ENCODE measurements around the gene MRFAP1L1.

The MRFAP1L1 gene

GRCh38 chr4:6742989-6743388 is 33.3 kb upstream of the MRFAP1L1 start:
- TF ChIP-seq EZH2phosphoT487 (IDR thresholded peaks at IDR 0.05; ENCODE audit: borderline replicate concordance, low read length) (no peak), CTCF (IDR thresholded peaks at IDR 0.05; ENCODE audit: low read depth, low read length, poor library complexity, severe bottlenecking) (no peak)
- H3K27ac ChIP-seq (ENCODE audit: low read depth, low read length), result no peak overlapping the region

GRCh38 chr4:6742507-6742906 is 32.8 kb upstream of the MRFAP1L1 start:
- TF ChIP-seq CTCF (IDR thresholded peaks at IDR 0.05; ENCODE audit: low read depth, low read length, poor library complexity, severe bottlenecking) (no peak), EZH2phosphoT487 (IDR thresholded peaks at IDR 0.05; ENCODE audit: borderline replicate concordance, low read length) (no peak)
- H3K4me1 ChIP-seq (ENCODE audit: control insufficient read depth, low read length), result no peaks in the 10 kb centered on the region
- H3K4me3 ChIP-seq (ENCODE audit: low read length), result no peak overlapping the region
- H3K27me3 ChIP-seq (ENCODE audit: control insufficient read depth, low read length), result no peaks in the 10 kb centered on the region
- H3F3A ChIP-seq (ENCODE audit: control insufficient read depth, insufficient read depth), result no peaks in the 10 kb centered on the region
- no peaks in the 10 kb centered on the region for H4K20me1 ChIP-seq (ENCODE audit: control insufficient read depth, insufficient read depth, low read depth, low read length)
- no peaks in the 10 kb centered on the region for H3K79me2 ChIP-seq (ENCODE audit: control insufficient read depth, low read length)
- no peak overlapping the region for H3K4me2 ChIP-seq (ENCODE audit: low read length)
- H3K9me2 ChIP-seq (replicated peaks; ENCODE audit: control insufficient read depth, low read length), result no peaks in the 10 kb centered on the region
- no peaks in the 10 kb centered on the region for H3K36me3 ChIP-seq (ENCODE audit: control insufficient read depth, low read length)
- H3K27ac ChIP-seq (ENCODE audit: low read depth, low read length), result no peak overlapping the region
- H3K9me3 ChIP-seq (ENCODE audit: control insufficient read depth, insufficient read depth, low read length), result no peaks in the 10 kb centered on the region

More at GRCh38 chr4:6742989-6743388, 33.3 kb upstream of the MRFAP1L1 start:
- Histone ChIP-seq H3K79me2 (ENCODE audit: control insufficient read depth, low read length) (no peaks in the 10 kb centered on the region), H3K4me1 (ENCODE audit: control insufficient read depth, low read length) (no peaks in the 10 kb centered on the region), H3K27me3 (ENCODE audit: control insufficient read depth, low read length) (no peaks in the 10 kb centered on the region), H3K9me3 (ENCODE audit: control insufficient read depth, insufficient read depth, low read length) (no peaks in the 10 kb centered on the region), H3K4me3 (ENCODE audit: low read length) (no peak overlapping the region), H3K9me2 (replicated peaks; ENCODE audit: control insufficient read depth, low read length) (no peaks in the 10 kb centered on the region), H3K4me2 (ENCODE audit: low read length) (no peak overlapping the region), H3F3A (ENCODE audit: control insufficient read depth, insufficient read depth) (no peaks in the 10 kb centered on the region), H3K36me3 (ENCODE audit: control insufficient read depth, low read length) (no peaks in the 10 kb centered on the region), H4K20me1 (ENCODE audit: control insufficient read depth, insufficient read depth, low read depth, low read length) (no peaks in the 10 kb centered on the region)

GRCh38 chr4:6740347-6740746 is 30.7 kb upstream of the MRFAP1L1 start:
- Histone ChIP-seq H3K27ac (ENCODE audit: low read depth, low read length) (no peak overlapping the region), H3K4me2 (ENCODE audit: low read length) (no peak overlapping the region), H3F3A (ENCODE audit: control insufficient read depth, insufficient read depth) (no peaks in the 10 kb centered on the region), H4K20me1 (ENCODE audit: control insufficient read depth, insufficient read depth, low read depth, low read length) (no peaks in the 10 kb centered on the region), H3K4me1 (ENCODE audit: control insufficient read depth, low read length) (no peaks in the 10 kb centered on the region), H3K27me3 (ENCODE audit: control insufficient read depth, low read length) (no peaks in the 10 kb centered on the region), H3K36me3 (ENCODE audit: control insufficient read depth, low read length) (no peaks in the 10 kb centered on the region), H3K9me2 (replicated peaks; ENCODE audit: control insufficient read depth, low read length) (no peaks in the 10 kb centered on the region), H3K4me3 (ENCODE audit: low read length) (no peak overlapping the region), H3K9me3 (ENCODE audit: control insufficient read depth, insufficient read depth, low read length) (no peaks in the 10 kb centered on the region), H3K79me2 (ENCODE audit: control insufficient read depth, low read length) (no peaks in the 10 kb centered on the region)
- TF ChIP-seq CTCF (IDR thresholded peaks at IDR 0.05; ENCODE audit: low read depth, low read length, poor library complexity, severe bottlenecking) (no peak), EZH2phosphoT487 (IDR thresholded peaks at IDR 0.05; ENCODE audit: borderline replicate concordance, low read length) (no peak)

- Histone ChIP-seq H3K27ac (ENCODE audit: low read depth, low read length) (no peak overlapping the region), H3K4me1 (ENCODE audit: control insufficient read depth, low read length) (no peaks in the 10 kb centered on the region), H3K27me3 (ENCODE audit: control insufficient read depth, low read length) (no peaks in the 10 kb centered on the region), H3F3A (ENCODE audit: control insufficient read depth, insufficient read depth) (no peaks in the 10 kb centered on the region), H3K4me3 (ENCODE audit: low read length) (no peak overlapping the region), H4K20me1 (ENCODE audit: control insufficient read depth, insufficient read depth, low read depth, low read length) (no peaks in the 10 kb centered on the region), H3K9me3 (ENCODE audit: control insufficient read depth, insufficient read depth, low read length) (no peaks in the 10 kb centered on the region), H3K36me3 (ENCODE audit: control insufficient read depth, low read length) (no peaks in the 10 kb centered on the region), H3K79me2 (ENCODE audit: control insufficient read depth, low read length) (no peaks in the 10 kb centered on the region), H3K9me2 (replicated peaks; ENCODE audit: control insufficient read depth, low read length) (no peaks in the 10 kb centered on the region), H3K4me2 (ENCODE audit: low read length) (no peak overlapping the region)
- TF ChIP-seq CTCF (IDR thresholded peaks at IDR 0.05; ENCODE audit: low read depth, low read length, poor library complexity, severe bottlenecking), result no peak
- TF ChIP-seq EZH2phosphoT487 (IDR thresholded peaks at IDR 0.05; ENCODE audit: borderline replicate concordance, low read length), result no peak
Measured at GRCh38 chr4:6739920-6740319, 30.3 kb upstream of the MRFAP1L1 start.

Measured in DOHH2 (cell line).